Forelimb muscle (tissue), 1 donor: ENCODE measurements around the gene MSMP. TPM values are rescaled to one million over a fixed set of nuclear protein-coding genes. Genes with fewer than 3 reads are reported as not detected.
A peak's percentile ranks its signal among the peaks of the same experiment; 100 is the strongest.

Experiments used
- DNase-seq: peaks from one replicate; pipeline ENCODE4 v3.0.0-alpha.2; 2013; ENCODE audit warnings: low read depth
- polyA plus RNA-seq: library from polyadenylated mRNA; unstranded; fragments of 120-200 nt; gene quantifications from one replicate; pipeline ENCODE4 v1.2.1, GENCODE V29; 2013; ENCODE audit not compliant: insufficient read length

Gene MSMP
- polyA plus RNA-seq, 1 donor: 0.77 TPM

DNA sequence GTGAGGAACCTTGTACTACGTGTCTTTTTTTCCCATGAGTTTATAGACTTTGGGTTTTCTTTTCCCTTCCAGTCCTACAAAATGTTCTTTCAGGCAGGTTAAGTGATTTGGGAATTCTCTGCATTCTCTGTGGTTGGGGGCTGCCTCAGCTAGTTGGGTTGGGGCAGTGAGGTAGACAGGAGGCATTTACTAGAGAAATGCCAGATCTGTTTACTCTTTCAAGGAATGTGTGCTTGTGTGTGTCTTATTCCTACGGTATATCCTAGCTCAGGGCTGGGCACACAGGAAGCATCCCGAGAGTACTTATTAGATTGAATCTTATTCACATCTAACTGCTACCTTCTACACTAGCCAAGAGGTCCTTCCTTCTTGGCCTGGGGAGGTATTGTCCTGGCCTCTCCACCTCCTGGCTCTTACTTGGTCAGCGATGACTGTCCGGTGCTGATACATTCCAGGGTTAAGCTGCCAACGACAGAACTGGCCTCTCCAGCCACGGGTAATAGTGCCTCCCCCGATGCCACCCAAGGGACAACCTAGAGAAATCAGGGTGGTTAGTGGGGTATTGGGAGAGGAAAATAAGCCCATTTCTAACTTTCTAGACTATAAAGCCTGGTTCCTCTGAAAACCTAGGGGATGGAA, 10.1 kb downstream of the MSMP start:
- no peak for DNase-seq

DNA sequence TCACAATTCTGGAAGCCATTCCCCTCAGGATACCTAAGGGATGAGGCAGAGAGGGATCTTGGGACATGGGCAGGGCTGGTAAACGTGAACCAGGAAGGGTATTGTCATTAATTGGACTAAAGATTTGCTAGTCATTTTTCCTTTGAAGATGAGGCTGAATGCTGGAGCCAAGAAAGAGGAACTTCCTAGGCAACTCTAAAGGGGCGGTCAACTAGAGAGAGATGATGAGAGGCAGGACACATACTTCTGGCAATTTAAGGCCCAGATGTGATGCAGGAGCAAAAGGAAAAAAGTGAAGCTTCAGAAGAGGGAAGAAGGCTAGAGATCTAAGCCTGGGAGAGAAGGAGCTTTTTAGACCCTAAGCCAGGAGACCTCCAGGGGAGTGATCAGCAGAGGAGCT, 10.6 kb downstream of the MSMP start:
- no peak for DNase-seq

DNA sequence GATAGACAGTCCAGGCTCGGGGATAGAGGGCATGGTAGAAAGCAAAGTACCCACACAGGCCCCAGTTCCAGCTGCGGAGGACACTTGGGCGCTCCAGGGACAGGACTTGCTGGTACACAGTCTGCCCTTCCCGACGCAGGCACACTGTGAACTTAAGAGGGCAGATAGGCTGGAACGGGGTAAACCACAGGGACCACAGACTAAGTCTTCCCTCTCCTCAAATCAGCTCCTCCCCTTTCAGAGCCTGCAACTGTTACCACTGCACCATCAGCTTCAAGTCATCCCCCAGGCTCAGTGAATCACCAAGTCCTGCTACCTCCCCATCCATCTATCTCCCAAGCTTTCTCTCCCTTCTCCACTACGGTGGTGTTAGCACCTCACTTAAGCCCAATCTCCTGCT, 12.3 kb downstream of the MSMP start:
- no peak for DNase-seq

DNA sequence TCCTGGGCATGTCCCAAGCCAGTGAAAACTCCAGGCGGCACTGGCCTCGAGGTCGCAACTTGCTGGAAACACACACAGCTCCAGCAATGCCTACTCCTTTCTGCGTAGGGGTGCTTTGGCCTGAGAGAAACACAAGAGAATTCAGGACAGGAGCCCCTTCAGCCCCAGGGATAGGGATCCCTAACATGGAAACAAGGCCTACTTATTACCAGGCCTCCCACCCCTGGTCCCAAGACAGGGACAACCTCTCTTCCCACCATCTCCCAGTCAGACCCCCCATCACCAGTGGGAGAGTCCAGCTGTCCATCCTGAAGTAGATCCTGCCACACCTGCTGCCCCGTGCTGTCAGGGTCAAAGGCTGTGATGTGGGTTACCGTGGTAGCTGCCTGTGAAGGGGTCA, 13.8 kb downstream of the MSMP start:
- DNase-seq: no peak

DNA sequence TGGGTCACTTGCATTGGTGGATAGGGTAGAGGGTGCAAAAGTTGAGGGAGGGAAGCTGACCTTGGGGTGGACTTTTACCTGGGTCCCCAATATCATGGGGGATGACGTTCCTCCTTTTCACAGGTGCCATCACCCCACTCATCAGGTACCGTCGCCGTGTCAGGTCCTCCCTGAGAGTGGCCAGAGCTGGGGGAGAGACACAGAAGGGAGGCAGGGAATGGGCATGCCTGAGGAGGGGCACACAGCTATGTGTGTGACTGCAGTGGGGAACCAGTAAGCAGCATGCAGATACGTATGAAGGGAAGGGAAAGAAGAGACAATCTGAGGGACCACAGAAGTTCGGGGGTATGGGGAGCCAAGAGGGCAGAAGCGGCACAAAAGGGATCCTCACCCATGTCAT, 15.2 kb downstream of the MSMP start:
- no peak for DNase-seq

DNA sequence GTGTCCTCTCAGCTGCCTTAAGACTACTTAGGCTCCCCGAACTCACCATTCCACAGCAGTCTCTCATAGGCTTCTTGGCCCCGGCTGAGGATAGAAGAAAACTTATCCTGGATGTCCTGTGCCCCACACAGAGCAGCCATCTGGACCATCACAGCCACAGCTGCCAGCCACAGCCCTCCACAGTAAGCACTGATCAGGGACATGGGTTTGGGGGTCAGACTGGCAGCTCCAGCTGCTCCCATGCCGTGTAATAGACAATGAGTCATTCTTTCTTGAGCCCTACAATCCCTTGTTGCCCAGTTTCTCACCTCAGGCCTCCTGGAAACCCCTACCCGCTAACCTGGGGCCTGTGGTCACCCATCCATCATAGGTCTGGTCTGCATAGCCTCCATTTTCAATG, 15.9 kb downstream of the MSMP start:
- DNase-seq: no peak

DNA sequence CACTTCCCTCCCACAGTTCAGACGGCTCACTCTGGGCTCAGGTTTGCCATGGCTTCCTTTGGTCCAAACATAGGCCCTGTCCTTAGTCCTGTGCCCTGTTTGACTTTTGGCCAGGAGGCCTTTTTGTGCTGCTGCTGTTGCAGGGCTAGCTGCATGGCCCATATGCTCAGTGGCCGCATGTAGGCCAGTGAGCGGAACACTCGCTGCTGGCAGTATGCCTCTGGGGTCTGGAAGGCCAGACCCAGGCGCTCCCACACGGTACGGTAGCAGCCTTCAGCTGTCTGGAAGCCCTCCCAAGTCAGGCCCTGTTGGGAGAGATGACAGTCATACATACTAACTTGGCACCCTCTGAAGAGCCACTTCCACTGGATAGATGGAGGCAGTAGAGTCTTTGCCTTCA, 16.9 kb downstream of the MSMP start:
- no peak for DNase-seq

- no peak for DNase-seq
These were observed 17.9 kb downstream of the MSMP start for GRCh38 chr9:35736201-35736633.

DNA sequence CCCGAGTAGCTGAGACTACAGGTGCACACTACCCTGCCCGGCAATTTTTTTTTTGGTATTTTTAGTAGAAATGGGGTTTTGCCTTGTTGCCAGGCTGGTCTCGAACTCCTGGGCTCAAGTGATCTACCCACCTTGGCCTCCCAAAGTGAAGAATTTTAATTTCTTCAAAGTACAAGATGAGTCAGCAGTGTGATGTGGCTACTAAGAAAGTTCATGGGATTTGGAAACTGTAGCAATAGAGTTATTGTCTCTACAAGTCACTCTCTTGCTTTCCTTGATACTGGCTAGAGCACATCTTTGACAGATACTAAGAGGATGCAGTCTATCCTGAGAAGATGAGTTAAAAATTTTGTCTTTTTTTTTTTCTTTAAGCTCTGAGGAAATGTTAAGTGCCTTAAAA, 20.0 kb downstream of the MSMP start:
- DNase-seq: no peak

DNA sequence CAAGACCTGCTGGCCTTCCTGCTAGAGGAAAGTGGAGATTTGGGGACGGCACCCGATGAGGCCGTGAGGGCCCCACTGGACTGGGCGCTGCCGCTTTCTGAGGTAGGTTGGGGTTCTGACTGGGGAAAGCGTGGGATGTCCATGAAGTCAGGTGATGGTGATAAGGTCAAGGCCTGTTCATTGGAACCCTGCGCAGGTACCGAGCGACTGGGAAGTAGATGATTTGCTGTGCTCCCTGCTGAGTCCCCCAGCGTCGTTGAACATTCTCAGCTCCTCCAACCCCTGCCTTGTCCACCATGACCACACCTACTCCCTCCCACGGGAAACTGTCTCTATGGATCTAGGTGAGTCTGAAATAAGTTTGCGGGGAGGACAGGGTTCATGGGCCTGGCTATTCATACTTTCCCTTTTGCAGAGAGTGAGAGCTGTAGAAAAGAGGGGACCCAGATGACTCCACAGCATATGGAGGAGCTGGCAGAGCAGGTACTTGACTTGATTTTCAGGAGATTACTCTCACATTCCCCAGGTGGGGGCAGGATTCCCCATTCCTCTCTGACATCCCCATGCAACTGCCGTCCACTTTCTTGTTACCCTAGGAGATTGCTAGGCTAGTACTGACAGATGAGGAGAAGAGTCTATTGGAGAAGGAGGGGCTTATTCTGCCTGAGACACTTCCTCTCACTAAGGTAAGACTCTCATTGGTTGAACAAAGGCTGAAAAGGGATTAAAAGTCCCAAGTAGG, 21.1 kb downstream of the MSMP start:
- DNase-seq: no peak

DNA sequence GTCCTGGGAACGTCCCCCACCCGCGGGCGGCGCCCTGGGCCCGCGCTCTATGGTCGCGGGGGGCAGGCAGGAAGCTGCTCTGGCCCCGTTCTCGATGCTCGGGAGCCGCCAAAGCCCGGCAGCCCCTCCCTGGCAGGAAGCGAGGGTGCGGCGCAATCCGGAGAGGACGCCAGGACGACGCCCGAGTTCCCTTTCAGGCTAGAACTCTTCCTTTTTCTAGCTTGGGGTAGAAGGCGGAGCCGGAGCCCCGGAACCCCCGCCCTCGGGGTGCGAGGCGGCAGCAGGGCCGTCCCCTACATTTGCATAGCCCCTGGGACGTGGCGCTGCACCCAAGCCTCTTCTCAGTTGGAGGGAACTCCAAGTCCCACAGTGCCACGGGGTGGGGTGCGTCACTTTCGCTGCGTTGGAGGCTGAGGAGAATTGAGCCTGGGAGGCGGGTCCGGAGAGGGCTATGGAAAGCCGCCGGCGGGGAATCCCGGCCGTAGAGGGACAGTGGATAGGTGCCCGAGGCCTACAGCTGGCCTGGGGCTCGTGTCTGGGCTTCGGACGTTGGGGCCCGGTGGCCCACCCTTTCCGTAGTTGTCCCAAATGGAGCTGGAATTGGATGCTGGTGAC, 21.8 kb downstream of the MSMP start, which contains the start of the genes CREB3 and TLN1:
CREB3 (plus strand) TSS at position 482 of the 615 bp plus-strand sequence; CDS start at position 589, 107 bp downstream.
TLN1 (minus strand) TSS at position 11 of the 615 bp plus-strand sequence. CDS start 6,501 bp downstream, outside the sequence.
- DNase-seq: peak; percentile 88

GRCh38 chr9:35731415-35732184, 22.5 kb downstream of the MSMP start:
- no peak for DNase-seq

DNA sequence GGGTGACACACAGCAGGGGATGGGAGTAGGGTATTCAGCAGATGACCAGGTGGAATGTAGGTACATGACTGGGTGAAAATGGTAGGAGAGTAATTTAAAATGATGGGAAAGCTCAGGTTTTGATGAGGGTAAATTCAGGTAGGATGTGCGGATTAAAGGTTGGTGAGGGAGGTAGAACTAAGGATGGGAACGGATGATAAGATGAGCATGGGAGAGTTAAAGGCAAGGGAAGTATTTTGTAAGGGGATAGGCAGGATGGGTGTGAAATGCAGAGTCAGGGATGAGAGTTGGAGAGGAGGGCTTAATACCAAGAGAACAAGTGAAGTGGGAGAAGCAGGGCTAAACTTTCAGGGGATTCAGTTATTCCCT, 23.6 kb downstream of the MSMP start:
- no peak for DNase-seq

DNA sequence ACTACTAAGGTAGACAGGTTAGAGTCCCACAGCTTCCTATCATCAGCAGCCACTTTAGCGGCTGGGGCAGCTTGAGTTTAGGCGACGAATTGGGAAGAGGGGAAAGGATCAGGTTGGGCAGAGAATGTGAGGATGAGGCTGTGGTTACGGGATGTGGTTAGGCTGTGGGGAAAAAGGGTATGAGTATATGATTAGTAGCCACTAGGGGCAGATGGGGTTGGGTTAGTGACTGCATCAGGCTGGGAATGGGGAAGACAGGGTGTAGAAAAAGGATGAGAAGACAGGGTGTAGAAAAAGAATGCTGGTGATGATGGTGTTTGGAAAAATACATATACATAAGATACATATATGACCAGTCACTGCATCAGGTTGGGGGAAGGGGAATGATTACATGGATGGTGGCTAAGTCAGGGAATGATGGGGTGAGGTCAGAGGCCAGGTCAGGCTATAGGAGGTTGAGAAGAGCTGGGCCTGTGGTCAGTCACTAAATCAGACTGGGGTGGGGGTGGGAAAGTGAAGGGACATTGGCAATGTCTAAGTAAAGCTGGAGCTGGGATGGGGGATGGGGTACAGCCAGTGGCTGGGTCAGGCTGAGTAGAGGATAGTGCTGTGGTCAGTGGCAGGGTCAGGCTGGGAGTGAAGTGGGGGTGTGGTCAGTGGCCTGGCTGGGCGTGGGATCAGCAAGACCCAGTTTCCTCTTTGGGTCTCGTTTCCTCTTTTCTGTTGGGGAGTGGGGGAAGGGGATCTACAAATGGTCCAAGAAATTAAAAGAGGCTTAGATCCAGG, 24.2 kb downstream of the MSMP start:
- DNase-seq: no peak

DNA sequence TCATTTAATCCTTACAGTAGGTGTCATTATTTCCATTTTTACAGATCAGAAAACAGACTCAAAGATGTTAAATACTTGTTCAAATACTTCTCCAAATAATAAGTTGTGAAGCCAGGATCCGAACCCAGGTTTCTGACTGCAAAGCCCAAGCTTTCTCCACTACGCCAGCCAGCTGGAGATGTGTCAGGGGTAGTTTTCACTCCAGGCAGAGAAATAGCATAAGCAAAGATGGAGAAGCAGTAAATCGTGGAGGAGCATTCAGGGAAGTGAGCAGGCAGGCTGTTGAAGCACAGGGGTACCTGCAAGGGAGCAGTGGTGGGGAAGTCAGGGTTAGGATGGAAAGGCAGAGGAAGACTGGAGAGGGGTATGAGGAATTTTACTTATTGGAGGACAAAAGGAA, 25.0 kb downstream of the MSMP start:
- DNase-seq: no peak

DNA sequence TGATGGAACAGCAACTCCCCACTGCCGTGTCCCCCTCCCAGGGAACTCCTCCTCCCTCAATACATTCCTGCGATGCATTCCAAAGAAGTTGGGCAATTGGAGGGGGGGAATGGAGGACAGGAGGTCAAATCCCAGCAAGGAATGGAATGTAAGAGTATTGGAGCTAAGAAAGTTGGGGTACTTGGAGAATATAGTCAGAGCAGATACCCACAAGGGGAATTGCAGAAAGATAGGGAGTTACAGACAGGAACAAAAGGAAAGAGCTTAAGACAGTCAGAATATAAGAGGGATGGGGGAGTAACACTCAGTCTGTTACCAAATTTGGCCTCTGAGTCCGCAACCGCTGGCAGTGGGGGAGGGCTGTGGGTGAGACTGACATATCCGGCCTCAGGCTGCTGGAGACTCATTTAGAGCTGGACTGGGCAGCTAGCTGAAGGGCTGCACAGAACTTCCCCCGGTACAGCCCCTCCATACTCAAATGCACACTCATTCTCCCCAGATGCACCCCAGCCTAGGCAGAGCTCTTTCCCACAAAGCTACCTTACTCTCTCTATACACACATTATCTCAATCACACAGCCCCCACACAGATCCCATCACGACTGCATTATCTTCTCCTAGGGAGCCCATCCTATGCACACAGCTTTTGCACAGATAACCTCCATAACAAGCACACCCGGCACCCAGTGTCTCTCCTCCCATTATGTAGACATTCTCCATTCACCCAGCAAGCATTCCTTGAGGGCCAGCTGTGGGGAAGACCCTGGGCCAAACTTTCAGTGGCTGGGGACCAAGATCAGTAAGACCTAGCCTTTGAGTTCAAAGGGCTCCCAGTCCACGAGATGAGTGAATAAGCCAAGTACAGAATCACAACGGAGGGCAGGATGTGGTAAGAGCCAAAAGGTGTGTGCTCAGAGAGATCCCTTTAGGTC, 25.8 kb downstream of the MSMP start:
- no peak for DNase-seq

DNA sequence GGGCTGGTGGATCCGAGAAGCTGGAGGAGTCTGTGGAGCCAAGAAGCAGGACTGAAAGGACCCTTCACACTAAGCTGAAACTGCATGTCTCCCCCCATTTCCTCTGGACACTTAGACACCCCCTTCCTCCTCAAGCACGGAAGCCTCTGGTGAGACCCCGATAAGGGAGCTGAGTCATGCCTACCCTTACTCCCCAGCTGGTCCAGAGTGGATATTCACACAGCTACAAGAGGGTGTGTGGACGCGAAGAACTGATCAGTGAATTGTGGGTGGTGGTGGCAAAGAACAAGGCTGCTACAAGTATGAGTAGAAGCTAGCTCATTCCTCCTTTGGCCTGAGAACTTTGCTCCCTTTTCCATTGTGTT, 26.4 kb downstream of the MSMP start:
- DNase-seq: no peak

- DNase-seq: no peak
These were observed 27.1 kb downstream of the MSMP start for GRCh38 chr9:35726931-35727330.

DNA sequence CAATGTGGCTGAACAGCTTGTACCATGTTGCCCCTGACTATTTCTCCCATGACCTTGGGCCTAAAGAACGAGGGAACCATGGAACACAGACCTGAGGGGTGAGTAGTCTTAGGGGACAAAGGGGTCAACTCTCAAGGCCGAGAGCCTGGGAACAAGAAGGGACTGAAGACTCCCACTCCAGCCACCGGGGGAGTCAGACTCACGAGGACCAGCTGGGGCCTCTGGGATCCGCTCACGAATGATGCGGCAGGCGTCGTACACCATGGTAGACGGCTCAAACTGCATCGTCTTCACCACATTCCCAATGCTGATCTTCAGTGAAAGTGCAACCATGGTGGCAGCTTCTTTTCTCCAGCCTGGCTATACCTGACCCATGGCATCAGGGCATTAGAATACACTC, 28.7 kb downstream of the MSMP start:
- no peak for DNase-seq

- DNase-seq: no peak
These were observed 30.2 kb downstream of the MSMP start for GRCh38 chr9:35723908-35724307.
